ENCODE measurements around the gene TENM3.

The TENM3 gene

DNA sequence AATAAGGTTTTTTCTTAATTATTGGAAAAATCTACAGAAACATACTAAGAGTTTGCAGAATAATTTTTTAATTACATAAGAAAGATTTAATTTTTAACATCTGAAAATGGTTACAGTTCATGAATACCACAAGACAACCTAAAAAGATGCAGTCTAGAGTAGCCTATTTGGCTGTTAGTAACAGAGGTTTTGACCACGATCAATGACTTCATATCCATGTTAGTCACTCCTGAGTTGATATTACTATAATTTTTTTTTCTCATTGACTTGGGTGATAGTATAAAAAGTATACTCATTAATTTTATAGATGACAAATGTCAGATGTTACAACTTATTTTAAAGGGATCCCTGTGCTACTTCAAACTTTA, 401.5 kb downstream of the TENM3 start:
- no peak overlapping the region for H3K4me3 Mint-ChIP-seq

DNA sequence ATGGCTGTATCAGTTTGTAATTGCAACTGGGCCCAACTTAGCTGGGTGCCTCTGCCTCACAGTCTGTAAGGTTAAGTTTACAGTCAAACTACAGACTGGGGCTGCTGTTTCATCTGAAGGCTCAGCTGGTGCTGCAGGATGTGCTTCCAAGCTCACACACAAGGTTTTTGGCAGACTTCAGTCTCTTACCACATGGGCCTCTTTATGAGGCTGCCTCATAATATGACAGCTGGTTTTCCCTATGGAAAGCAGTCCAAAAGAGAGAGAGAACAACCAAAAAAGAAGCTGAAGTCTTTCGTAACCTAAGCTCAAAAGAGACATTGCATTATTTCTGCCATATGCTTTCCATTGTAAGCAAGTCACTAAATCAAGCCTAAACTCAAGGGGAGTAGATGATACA, 402.3 kb downstream of the TENM3 start:
- Mint-ChIP-seq H3K9me3 (peaks cover 13% of the 10 kb centered on the region), H3K36me3 (ENCODE audit: low read depth) (peaks cover 45% of the 10 kb centered on the region), H3K27me3 (ENCODE audit: low read depth, poor library complexity) (peaks cover 4% of the 10 kb centered on the region), H3K4me1 (no peaks in the 10 kb centered on the region), H3K4me3 (no peak overlapping the region), H3K27ac (no peak overlapping the region)
- no peak for DNase-seq
- TF ChIP-seq, protein P1, sequence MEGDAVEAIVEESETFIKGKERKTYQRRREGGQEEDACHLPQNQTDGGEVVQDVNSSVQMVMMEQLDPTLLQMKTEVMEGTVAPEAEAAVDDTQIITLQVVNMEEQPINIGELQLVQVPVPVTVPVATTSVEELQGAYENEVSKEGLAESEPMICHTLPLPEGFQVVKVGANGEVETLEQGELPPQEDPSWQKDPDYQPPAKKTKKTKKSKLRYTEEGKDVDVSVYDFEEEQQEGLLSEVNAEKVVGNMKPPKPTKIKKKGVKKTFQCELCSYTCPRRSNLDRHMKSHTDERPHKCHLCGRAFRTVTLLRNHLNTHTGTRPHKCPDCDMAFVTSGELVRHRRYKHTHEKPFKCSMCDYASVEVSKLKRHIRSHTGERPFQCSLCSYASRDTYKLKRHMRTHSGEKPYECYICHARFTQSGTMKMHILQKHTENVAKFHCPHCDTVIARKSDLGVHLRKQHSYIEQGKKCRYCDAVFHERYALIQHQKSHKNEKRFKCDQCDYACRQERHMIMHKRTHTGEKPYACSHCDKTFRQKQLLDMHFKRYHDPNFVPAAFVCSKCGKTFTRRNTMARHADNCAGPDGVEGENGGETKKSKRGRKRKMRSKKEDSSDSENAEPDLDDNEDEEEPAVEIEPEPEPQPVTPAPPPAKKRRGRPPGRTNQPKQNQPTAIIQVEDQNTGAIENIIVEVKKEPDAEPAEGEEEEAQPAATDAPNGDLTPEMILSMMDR (IDR thresholded peaks at IDR 0.05): no peak

More for the DNA sequence above, 401.5 kb downstream of the TENM3 start:
- TF ChIP-seq, protein P1 (IDR thresholded peaks at IDR 0.05): no peak
- Mint-ChIP-seq H3K27ac (no peak overlapping the region), H3K27me3 (ENCODE audit: low read depth, poor library complexity) (peaks cover 4% of the 10 kb centered on the region), H3K4me1 (no peaks in the 10 kb centered on the region), H3K9me3 (peaks cover 13% of the 10 kb centered on the region), H3K36me3 (ENCODE audit: low read depth) (peaks cover 41% of the 10 kb centered on the region)
- no peak for DNase-seq

DNA sequence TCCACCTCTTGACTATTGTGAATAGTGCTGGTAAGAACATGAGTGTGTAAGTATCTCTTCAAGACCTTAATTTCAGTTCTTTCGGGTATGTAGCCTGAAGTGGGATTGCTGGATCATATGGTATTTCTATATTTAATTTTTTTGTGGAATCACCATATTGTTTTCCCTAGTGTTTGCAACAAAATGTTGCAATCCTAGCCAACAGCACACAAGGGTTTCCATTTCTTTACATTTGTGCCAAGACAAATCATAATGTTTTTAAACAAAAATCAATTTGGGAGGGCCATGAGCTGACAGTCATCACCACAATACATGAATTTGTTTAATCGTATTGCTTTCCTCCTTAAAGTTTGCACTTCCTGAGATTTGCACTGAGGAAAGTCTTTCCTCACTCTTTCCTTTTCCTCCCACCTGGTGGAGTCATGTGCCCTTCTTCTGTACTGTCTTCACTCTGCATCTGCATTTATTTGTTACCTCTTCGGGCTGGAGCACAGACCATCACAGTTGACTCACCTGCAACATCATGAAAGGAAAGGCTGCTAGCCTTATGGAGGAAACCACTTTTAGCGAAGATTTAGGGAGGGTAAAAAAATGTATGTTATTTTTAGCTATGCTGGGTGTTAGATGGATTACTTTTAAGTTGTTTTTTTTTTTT, 404.6 kb downstream of the TENM3 start:
- H3K9me3 Mint-ChIP-seq: peaks cover 13% of the 10 kb centered on the region
- TF ChIP-seq, protein P1 (IDR thresholded peaks at IDR 0.05): no peak
- peaks cover 47% of the 10 kb centered on the region for H3K36me3 Mint-ChIP-seq (ENCODE audit: low read depth)
- no peaks in the 10 kb centered on the region for H3K4me1 Mint-ChIP-seq
- no peak overlapping the region for H3K27ac Mint-ChIP-seq
- H3K4me3 Mint-ChIP-seq: no peak overlapping the region
- DNase-seq: no peak
- peaks cover 4% of the 10 kb centered on the region for H3K27me3 Mint-ChIP-seq (ENCODE audit: low read depth, poor library complexity)

DNA sequence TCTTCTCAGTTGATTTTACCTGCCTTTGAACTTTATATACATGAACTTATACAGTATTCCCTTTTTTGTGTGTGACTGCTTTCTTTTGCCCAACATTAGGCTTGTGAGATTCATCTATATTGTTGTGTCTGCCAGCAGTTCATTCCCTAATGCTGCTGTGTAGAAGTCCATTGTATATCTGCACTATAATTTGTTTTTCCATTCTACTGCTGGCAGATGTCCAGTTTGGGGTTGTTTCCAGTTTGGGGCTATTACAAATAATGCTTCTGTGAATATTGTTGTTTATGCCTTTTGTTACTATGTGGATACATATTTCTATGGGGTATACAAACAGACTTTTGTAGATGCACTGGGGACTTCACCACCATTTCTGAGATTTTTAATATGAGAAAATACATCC, 405.6 kb downstream of the TENM3 start:
- H3K36me3 Mint-ChIP-seq (ENCODE audit: low read depth): peaks cover 42% of the 10 kb centered on the region
- H3K4me3 Mint-ChIP-seq: no peak overlapping the region
- peaks cover 4% of the 10 kb centered on the region for H3K27me3 Mint-ChIP-seq (ENCODE audit: low read depth, poor library complexity)
- no peaks in the 10 kb centered on the region for H3K4me1 Mint-ChIP-seq
- DNase-seq: no peak
- peaks cover 13% of the 10 kb centered on the region for H3K9me3 Mint-ChIP-seq
- TF ChIP-seq, protein P1 (IDR thresholded peaks at IDR 0.05): no peak
- H3K27ac Mint-ChIP-seq: no peak overlapping the region

DNA sequence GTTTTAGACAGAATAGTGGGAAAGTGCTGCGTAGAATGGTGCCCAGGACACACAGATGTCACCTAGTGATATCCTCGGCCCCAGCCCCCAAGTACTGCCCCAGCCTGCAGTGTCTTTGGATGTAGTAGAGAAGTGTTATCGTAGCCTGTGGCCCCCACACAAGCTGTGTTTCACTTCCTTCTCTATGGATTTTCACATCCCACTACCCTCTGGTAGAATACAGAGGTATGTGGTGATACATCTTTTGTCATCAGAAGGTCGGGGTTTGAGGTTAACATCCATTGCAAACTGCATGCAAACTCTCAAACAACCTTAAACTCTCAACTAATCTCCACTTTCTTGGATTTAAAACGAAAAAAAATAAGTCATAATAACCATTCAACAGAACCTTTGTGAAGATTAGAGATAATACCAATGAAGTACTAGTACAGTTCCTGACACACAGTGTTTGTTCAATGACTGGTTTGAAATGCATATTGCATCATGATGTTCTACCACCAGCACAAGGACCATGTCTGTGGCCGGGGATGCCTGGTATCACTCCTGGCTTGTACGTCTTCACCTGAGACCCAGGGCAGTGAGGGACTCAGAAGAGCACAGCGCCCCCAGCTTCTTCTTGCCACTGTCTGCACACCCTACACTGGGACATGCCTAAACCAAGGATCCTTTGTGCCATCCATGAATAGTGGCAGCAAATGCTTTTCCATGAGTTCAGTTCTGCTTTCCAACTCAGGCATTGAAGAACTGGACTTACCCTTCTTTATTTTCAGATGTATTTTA, 406.7 kb downstream of the TENM3 start:
- peaks cover 4% of the 10 kb centered on the region for H3K27me3 Mint-ChIP-seq (ENCODE audit: low read depth, poor library complexity)
- no peak overlapping the region for H3K27ac Mint-ChIP-seq

More for the DNA sequence above, 406.7 kb downstream of the TENM3 start:
- DNase-seq: no peak
- Mint-ChIP-seq H3K36me3 (ENCODE audit: low read depth) (peaks cover 45% of the 10 kb centered on the region), H3K4me1 (no peaks in the 10 kb centered on the region), H3K9me3 (peaks cover 13% of the 10 kb centered on the region), H3K4me3 (no peak overlapping the region)
- TF ChIP-seq, protein P1 (IDR thresholded peaks at IDR 0.05): no peak
